Fibroblast of mammary gland (primary cell): ENCODE measurements around the gene TPRG1L.

Source experiments
- DNase-seq: peaks from one replicate; pipeline ENCODE4 v3.0.0-alpha.2; 2010; ENCODE audit warnings: low read depth
- H3K4me3 ChIP-seq: 2 replicates; pipeline ENCODE4 v1.5.1; 2011; ENCODE audit warnings: low read depth, mild to moderate bottlenecking, low read length, moderate library complexity; ENCODE audit not compliant: control insufficient read depth
- TF ChIP-seq, protein P1 (sequence below): conservative IDR thresholded peaks from 2 replicates; pipeline ENCODE4 v1.5.1; 2011; ENCODE audit warnings: low read depth, low read length, inconsistent platforms; ENCODE audit not compliant: control insufficient read depth, insufficient read depth

Gene TPRG1L

DNA sequence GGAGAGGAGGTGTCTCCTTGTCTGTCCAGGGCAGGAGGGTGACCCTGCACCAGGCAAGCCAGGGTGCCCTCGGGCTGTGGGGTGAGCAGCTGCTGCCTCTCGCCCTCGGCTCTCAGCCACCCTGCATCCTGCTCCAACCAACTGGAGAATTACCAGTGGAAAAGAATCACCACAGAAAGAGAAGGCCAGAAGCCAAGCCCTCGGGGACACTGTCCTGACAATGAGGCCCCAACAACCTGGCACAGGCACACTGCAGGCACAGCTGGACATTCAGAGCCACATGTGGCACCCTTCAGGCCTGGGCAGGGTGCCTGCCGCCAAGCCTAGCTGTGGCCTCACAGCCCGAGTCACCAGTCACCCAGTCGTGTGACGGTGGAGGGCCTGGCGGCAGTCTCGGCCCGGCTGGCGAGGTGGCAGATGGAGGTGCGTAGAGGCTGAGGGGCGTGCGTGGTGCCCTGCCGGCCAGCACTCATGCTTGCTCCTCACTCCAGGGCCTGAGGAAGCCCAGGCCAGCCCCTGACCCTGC lies 25.5 kb upstream of the TPRG1L start:
- no peak overlapping the region for H3K4me3 ChIP-seq
- no peak for DNase-seq
- TF ChIP-seq, protein P1, sequence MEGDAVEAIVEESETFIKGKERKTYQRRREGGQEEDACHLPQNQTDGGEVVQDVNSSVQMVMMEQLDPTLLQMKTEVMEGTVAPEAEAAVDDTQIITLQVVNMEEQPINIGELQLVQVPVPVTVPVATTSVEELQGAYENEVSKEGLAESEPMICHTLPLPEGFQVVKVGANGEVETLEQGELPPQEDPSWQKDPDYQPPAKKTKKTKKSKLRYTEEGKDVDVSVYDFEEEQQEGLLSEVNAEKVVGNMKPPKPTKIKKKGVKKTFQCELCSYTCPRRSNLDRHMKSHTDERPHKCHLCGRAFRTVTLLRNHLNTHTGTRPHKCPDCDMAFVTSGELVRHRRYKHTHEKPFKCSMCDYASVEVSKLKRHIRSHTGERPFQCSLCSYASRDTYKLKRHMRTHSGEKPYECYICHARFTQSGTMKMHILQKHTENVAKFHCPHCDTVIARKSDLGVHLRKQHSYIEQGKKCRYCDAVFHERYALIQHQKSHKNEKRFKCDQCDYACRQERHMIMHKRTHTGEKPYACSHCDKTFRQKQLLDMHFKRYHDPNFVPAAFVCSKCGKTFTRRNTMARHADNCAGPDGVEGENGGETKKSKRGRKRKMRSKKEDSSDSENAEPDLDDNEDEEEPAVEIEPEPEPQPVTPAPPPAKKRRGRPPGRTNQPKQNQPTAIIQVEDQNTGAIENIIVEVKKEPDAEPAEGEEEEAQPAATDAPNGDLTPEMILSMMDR = no peak

DNA sequence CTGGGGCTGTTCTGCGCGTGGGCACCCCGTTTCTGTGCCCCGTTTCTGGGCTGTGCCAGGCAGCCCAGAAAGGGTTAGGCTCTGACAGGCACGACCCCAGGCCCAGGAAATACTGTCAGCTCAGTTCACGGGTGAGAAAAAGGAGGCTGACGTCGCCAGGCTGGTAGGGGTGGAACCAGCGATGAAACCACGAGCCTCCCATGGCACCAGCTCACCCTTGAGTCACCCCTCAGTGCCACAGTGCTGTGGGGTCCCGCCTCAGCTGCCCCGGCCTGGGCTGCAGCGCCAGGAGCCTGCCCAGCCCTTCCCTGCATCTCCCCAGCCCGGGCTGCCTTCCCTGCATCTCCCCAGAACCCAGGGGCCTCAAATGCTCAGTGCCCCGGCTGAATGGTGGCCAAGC lies 25.0 kb upstream of the TPRG1L start:
- no peak for DNase-seq
- no peak overlapping the region for H3K4me3 ChIP-seq
- TF ChIP-seq, protein P1 = no peak

DNA sequence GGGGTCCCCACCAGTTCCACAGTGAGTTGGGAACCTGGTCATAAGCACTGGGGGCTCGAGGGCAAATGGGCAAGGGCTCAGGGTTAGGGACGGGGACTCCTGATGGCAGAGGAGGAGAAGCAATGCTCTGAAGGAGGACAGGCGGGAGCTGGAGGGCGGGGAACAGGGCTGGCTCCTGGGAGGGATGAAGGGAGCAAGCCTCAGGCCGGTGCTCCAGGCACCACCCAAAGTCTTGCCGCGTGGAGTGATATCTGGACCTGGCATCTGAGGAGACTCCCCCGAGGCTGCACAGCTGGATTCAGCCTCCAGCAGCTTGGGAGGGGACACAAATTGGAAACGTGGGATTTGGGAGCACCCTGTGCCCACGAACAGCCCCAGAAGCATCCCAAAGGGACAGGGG lies 24.5 kb upstream of the TPRG1L start:
- H3K4me3 ChIP-seq = no peak overlapping the region
- no peak for DNase-seq
- TF ChIP-seq, protein P1 = no peak

DNA sequence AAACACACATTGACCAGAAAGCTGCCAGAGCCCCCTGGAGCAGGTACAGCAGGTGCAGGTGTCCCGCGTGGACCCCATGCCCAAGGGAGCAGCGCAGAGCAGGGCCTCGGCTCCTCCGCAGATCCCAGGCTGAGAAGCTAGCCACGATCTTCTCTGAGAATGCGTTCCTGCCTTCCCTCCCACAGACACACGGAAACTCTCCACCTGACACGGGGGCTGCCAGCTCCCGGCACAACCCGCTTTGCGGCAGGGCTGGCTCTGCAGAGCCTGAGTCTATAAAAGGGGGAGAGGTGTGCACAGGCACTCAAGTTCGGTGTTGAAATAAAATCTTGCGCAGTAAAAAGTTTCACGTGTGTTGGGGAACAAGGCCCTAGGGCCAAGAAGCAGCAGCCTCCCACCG lies 23.1 kb upstream of the TPRG1L start:
- no peak overlapping the region for H3K4me3 ChIP-seq
- TF ChIP-seq, protein P1 = no peak
- DNase-seq = no peak

DNA sequence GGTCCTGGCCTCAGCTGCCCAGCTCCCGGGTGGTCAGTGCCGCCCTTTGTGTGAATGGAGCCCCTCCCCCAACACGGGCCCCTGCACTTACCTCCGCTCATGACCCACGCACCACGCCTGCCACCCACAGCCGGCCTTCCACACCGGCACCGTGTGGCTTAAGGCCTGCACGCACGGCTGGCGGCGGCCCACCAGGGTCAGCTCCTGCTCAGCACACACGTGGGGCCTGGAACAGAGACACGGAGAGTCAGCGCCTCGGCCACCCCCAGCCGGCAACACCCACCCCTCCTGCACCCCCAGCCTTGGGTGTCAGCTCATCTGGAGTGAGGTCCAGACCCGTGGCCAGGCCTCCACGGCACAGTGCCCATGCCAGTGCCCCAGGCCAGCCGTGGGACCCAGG lies 22.4 kb upstream of the TPRG1L start:
- TF ChIP-seq, protein P1 = no peak
- no peak for DNase-seq
- H3K4me3 ChIP-seq = no peak overlapping the region

DNA sequence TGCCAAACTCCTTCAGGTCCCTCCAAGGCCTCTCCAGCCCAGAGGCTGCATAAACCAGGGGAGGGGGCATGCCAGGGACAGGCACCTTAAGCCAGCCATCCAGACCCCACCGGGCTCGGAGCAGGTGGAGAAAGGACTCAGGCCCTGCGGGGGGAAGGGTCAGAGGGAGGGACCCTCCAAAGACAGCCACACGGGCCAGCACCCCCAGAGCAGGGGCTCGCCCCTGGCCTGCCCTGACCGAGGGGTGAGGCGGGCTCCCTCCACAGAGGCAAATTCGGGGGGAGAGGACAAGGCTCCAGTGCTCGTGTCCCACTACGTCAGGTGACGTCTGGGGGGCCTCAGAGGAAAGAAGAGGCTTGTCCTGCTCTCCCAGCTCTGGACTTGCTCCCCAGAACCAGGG lies 21.7 kb upstream of the TPRG1L start:
- TF ChIP-seq, protein P1 = no peak
- DNase-seq = no peak
- H3K4me3 ChIP-seq = no peak overlapping the region

DNA sequence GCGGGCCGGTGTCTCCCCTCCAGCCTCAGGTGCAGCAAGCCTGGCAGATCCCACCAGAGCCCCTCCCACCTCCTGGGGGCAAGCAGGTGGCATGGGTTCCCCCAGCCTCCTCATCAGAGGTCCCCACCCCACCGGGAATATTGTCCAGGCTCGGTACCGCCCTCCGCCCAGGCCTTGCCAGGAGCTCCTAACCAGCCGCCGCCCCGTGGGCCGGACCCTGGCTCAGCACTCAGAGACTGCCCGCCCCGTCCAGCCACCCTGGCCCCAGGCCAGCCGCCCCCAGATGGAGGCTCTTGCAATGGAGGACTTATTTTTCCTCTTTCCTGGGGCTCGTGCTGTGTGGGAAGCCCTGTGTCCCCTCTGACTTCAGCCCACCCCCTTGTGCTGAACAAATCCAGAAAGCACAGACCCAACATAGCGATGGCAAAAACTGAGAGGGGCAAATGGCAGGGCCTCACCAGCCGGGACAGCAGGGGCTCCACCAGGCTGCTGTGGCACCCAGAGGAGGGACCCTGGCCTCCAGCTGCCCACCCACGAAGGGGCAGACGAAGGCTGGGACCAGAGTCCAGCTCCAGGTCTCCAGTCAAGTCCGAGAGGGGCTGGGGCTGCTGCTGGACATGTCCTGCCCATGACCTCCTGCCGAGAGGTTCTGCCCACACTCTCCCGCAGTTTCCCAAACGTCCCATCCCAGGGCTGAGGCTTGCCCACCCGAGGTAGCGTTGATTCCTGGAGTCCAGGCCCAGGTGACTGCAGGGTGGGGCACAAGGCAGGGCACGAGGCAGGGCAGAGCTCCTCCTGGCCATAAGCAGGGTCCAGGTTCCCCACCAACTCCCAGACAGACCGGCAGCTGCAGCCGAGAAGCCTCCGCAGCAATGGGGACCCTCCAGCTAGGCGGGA lies 21.0 kb upstream of the TPRG1L start:
- no peak for DNase-seq
- TF ChIP-seq, protein P1 = no peak
- no peak overlapping the region for H3K4me3 ChIP-seq
